ENCODE measurements around the gene IGIP.
A peak's percentile ranks its signal among the peaks of the same experiment; 100 is the strongest.

The IGIP gene

GRCh38 chr5:140112685-140113179 lies 13.0 kb upstream of the IGIP start:
- no peaks in the 10 kb centered on the region for H3K9me3 ChIP-seq (ENCODE audit: severe bottlenecking)
- peak overlapping the region; percentile 60 for H3K4me3 ChIP-seq (ENCODE audit: low read depth, low read length)
- peak overlapping the region; percentile 93 for H3K27ac ChIP-seq
- H3K27me3 ChIP-seq (ENCODE audit: insufficient read depth, low read depth, severe bottlenecking) = no peaks in the 10 kb centered on the region
- TF ChIP-seq CTCF (IDR thresholded peaks at IDR 0.05; ENCODE audit: low read depth, low read length) = no peak
- H3K36me3 ChIP-seq = peaks cover 22% of the 10 kb centered on the region
- DNase-seq = no peak

GRCh38 chr5:140113180-140113698 lies 12.5 kb upstream of the IGIP start:
- Histone ChIP-seq H3K9me3 (ENCODE audit: severe bottlenecking) (no peaks in the 10 kb centered on the region), H3K27ac (peak overlapping the region; percentile 93), H3K27me3 (ENCODE audit: insufficient read depth, low read depth, severe bottlenecking) (no peaks in the 10 kb centered on the region), H3K4me3 (ENCODE audit: low read depth, low read length) (peak overlapping the region; percentile 60), H3K36me3 (peaks cover 22% of the 10 kb centered on the region)
- peak; percentile 82 for DNase-seq
- TF ChIP-seq CTCF (IDR thresholded peaks at IDR 0.05; ENCODE audit: low read depth, low read length) = no peak

- TF ChIP-seq CTCF (IDR thresholded peaks at IDR 0.05; ENCODE audit: low read depth, low read length) = no peak; the same call in 1 of the 2 replicates
- Histone ChIP-seq H3K27ac (peak within 1 kb of the TSS; percentile 93), H3K36me3 (peaks cover 22% of the 10 kb centered on the region), H3K9me3 (ENCODE audit: severe bottlenecking) (no peaks in the 10 kb centered on the region), H3K4me3 (ENCODE audit: low read depth, low read length) (peak within 1 kb of the TSS; percentile 78), H3K27me3 (ENCODE audit: insufficient read depth, low read depth, severe bottlenecking) (no peaks in the 10 kb centered on the region)
- peak; percentile 97 for DNase-seq
These were observed 12.0 kb upstream of the IGIP start, which contains the start of gene PURA for GRCh38 chr5:140113699-140114263. PURA (plus strand) TSS chr5:140114109; CDS start chr5:140114182, 73 bp downstream.

- no peak for TF ChIP-seq CTCF (IDR thresholded peaks at IDR 0.05; ENCODE audit: low read depth, low read length)
- H3K36me3 ChIP-seq = peaks cover 22% of the 10 kb centered on the region
- peak; percentile 53 for DNase-seq
- no peaks in the 10 kb centered on the region for H3K9me3 ChIP-seq (ENCODE audit: severe bottlenecking)
- peak overlapping the region; percentile 93 for H3K27ac ChIP-seq
- H3K4me3 ChIP-seq (ENCODE audit: low read depth, low read length) = peak overlapping the region; percentile 78
- no peaks in the 10 kb centered on the region for H3K27me3 ChIP-seq (ENCODE audit: insufficient read depth, low read depth, severe bottlenecking)
These were observed 11.2 kb upstream of the IGIP start for GRCh38 chr5:140114341-140115185.

- peaks cover 22% of the 10 kb centered on the region for H3K36me3 ChIP-seq
- no peaks in the 10 kb centered on the region for H3K9me3 ChIP-seq (ENCODE audit: severe bottlenecking)
- peak overlapping the region; percentile 78 for H3K4me3 ChIP-seq (ENCODE audit: low read depth, low read length)
- peak overlapping the region; percentile 93 for H3K27ac ChIP-seq
- no peak for DNase-seq
- no peaks in the 10 kb centered on the region for H3K27me3 ChIP-seq (ENCODE audit: insufficient read depth, low read depth, severe bottlenecking)
- TF ChIP-seq CTCF (IDR thresholded peaks at IDR 0.05; ENCODE audit: low read depth, low read length) = no peak
These were observed 10.6 kb upstream of the IGIP start for GRCh38 chr5:140115186-140115500.

All from WERI-Rb-1 (cell line).